ENCODE results near the gene MYO1E. TPM values are rescaled to one million over a fixed set of nuclear protein-coding genes. Genes with fewer than 3 reads are reported as not detected.

The MYO1E gene
- total RNA-seq, 6 experiments from 2014 or later, result 45.2 to 139 (median 68.9) TPM

MicroRNA genes within 50 kb of the gene (microRNA counts, 767-probe panel; counts per million panel counts)
- microRNA hsa-miR-2116-5p, result 237 counts per million

Small RNA genes lying within 50 kb of the gene (microRNA-seq; reads per million reads assigned to microRNA genes)
- gene MIR2116, result 1.4 to 5.2 reads per million in 2 donors

Small RNA genes lying within 50 kb of the gene (small RNA-seq; reads per million reads assigned to genes)
- gene MIR2116 (0.39 to 0.52 reads per million in 2 experiments), gene RF00019 (0 reads per million in 2 experiments), gene RNU4-80P (0 to 0.13 reads per million in 2 experiments), gene RNU6-212P (0 reads per million in 2 experiments)

Other genes starting within 250 kb of the MYO1E start
- not detected for gene LDHAL6B, start 166.0 kb downstream of the MYO1E start, total RNA-seq
- gene FAM81A, start 65.3 kb upstream of the MYO1E start, total RNA-seq, result under 1 TPM in 1 of 6 experiments, not detected in 5; 0.18 TPM
- gene GCNT3, start 238.9 kb upstream of the MYO1E start, total RNA-seq, result 1 to 10 TPM in 3 of 6 experiments, under 1 TPM in 2, not detected in 1; 0.20 to 3.8 (median 2.4) TPM